BLaER1 (cell line): ENCODE results near the gene BARX1.

Experiments
- H3K27ac ChIP-seq: shearing (Covaris generic); formaldehyde crosslinking; 2 replicates; pipeline ENCODE4 v1.8.1; 2022
- H3K27me3 ChIP-seq: shearing (Covaris generic); formaldehyde crosslinking; 2 replicates; pipeline ENCODE4 v1.8.1; 2022
- H3K36me3 ChIP-seq: shearing (Covaris generic); formaldehyde crosslinking; 2 replicates; pipeline ENCODE4 v1.8.1; 2022
- H3K4me1 ChIP-seq: shearing (Covaris generic); formaldehyde crosslinking; 2 replicates; pipeline ENCODE4 v1.8.1; 2022
- H3K4me2 ChIP-seq: shearing (Covaris generic); formaldehyde crosslinking; 2 replicates; pipeline ENCODE4 v1.8.1; 2022
- H3K4me3 ChIP-seq: shearing (Covaris generic); formaldehyde crosslinking; 2 replicates; pipeline ENCODE4 v1.8.1; 2022
- H3K9ac ChIP-seq: shearing (Covaris generic); formaldehyde crosslinking; 2 replicates; pipeline ENCODE4 v1.8.1; 2022
- H3K9me3 ChIP-seq: shearing (Covaris generic); formaldehyde crosslinking; 2 replicates; pipeline ENCODE4 v1.8.1; 2022
- H4K20me1 ChIP-seq: shearing (Covaris generic); formaldehyde crosslinking; 2 replicates; pipeline ENCODE4 v1.8.1; 2022
- Cebpa-rat ChIP-seq: shearing (Covaris generic); IDR thresholded peaks from 2 replicates; pipeline ENCODE4 v1.8.1; 2022

Gene BARX1

GRCh38 chr9:93960221-93960970 is 5.2 kb upstream of the BARX1 start:
- no peaks in the 10 kb centered on the region for H3K9me3 ChIP-seq
- TF ChIP-seq Cebpa-rat: no peak
- H3K27me3 ChIP-seq: peaks cover 74% of the 10 kb centered on the region
- no peak overlapping the region for H3K4me3 ChIP-seq
- peaks cover 72% of the 10 kb centered on the region for H4K20me1 ChIP-seq
- no peak overlapping the region for H3K27ac ChIP-seq
- no peak overlapping the region for H3K4me2 ChIP-seq
- peaks cover 47% of the 10 kb centered on the region for H3K4me1 ChIP-seq
- no peak overlapping the region for H3K9ac ChIP-seq
- no peaks in the 10 kb centered on the region for H3K36me3 ChIP-seq

GRCh38 chr9:93959739-93960154 is 4.6 kb upstream of the BARX1 start:
- Histone ChIP-seq H3K9ac (no peak overlapping the region), H3K4me3 (0 out of 2 replicates have a peak overlapping the region, but pooled peaks have one; percentile 62), H3K27ac (no peak overlapping the region), H3K9me3 (no peaks in the 10 kb centered on the region), H3K36me3 (no peaks in the 10 kb centered on the region), H4K20me1 (peaks cover 75% of the 10 kb centered on the region), H3K4me2 (peak overlapping the region; percentile 97), H3K4me1 (peaks cover 50% of the 10 kb centered on the region), H3K27me3 (peaks cover 80% of the 10 kb centered on the region)
- TF ChIP-seq Cebpa-rat: no peak

- Histone ChIP-seq H3K27me3 (peaks cover 87% of the 10 kb centered on the region), H3K27ac (no peak overlapping the region), H3K4me3 (peak overlapping the region; percentile 62), H3K9ac (no peak overlapping the region), H3K36me3 (no peaks in the 10 kb centered on the region), H3K4me2 (peak overlapping the region; percentile 97), H3K9me3 (no peaks in the 10 kb centered on the region), H3K4me1 (peaks cover 55% of the 10 kb centered on the region), H4K20me1 (peaks cover 82% of the 10 kb centered on the region)
- peak; percentile 35; the same call in 1 of the 2 replicates for TF ChIP-seq Cebpa-rat
These were observed 3.9 kb upstream of the BARX1 start for GRCh38 chr9:93958819-93959682.

- peak overlapping the region; percentile 62 for H3K4me3 ChIP-seq
- H4K20me1 ChIP-seq: peaks cover 90% of the 10 kb centered on the region
- peak overlapping the region; percentile 97 for H3K4me2 ChIP-seq
- no peaks in the 10 kb centered on the region for H3K36me3 ChIP-seq
- no peaks in the 10 kb centered on the region for H3K9me3 ChIP-seq
- no peak overlapping the region for H3K9ac ChIP-seq
- no peak overlapping the region for H3K27ac ChIP-seq
- TF ChIP-seq Cebpa-rat: no peak
- H3K27me3 ChIP-seq: peaks cover 95% of the 10 kb centered on the region
- H3K4me1 ChIP-seq: peaks cover 61% of the 10 kb centered on the region
These were observed 3.1 kb upstream of the BARX1 start for GRCh38 chr9:93958121-93958818.

- peaks cover 100% of the 10 kb centered on the region for H3K27me3 ChIP-seq
These were observed 1.0 kb upstream of the BARX1 start for GRCh38 chr9:93955981-93956784.

GRCh38 chr9:93954434-93955061 is 607 bp downstream of the BARX1 start:
- H3K4me3 ChIP-seq: peak overlapping the region; percentile 65

More at GRCh38 chr9:93955981-93956784, 1.0 kb upstream of the BARX1 start:
- Histone ChIP-seq H3K36me3 (no peaks in the 10 kb centered on the region), H3K4me1 (peaks cover 81% of the 10 kb centered on the region), H3K9me3 (no peaks in the 10 kb centered on the region), H3K4me2 (peak overlapping the region; percentile 91), H4K20me1 (peaks cover 94% of the 10 kb centered on the region), H3K27ac (no peak overlapping the region), H3K9ac (no peak overlapping the region), H3K4me3 (peak overlapping the region; percentile 65)
- TF ChIP-seq Cebpa-rat: no peak

GRCh38 chr9:93953496-93954433 is 1.4 kb downstream of the BARX1 start:
- peaks cover 14% of the 10 kb centered on the region for H3K9me3 ChIP-seq
- peak overlapping the region; percentile 65 for H3K4me3 ChIP-seq
- peaks cover 75% of the 10 kb centered on the region for H3K4me1 ChIP-seq
- peaks cover 93% of the 10 kb centered on the region for H4K20me1 ChIP-seq
- TF ChIP-seq Cebpa-rat: no peak
- H3K27me3 ChIP-seq: peaks cover 100% of the 10 kb centered on the region
- H3K27ac ChIP-seq: no peak overlapping the region
- H3K9ac ChIP-seq: no peak overlapping the region
- peak overlapping the region; percentile 46 for H3K4me2 ChIP-seq
- H3K36me3 ChIP-seq: no peaks in the 10 kb centered on the region

More at GRCh38 chr9:93954434-93955061, 607 bp downstream of the BARX1 start:
- no peaks in the 10 kb centered on the region for H3K36me3 ChIP-seq
- peaks cover 93% of the 10 kb centered on the region for H4K20me1 ChIP-seq
- peaks cover 78% of the 10 kb centered on the region for H3K4me1 ChIP-seq
- peaks cover 6% of the 10 kb centered on the region for H3K9me3 ChIP-seq
- H3K27me3 ChIP-seq: peaks cover 100% of the 10 kb centered on the region
- H3K4me2 ChIP-seq: peak overlapping the region; percentile 91
- no peak for TF ChIP-seq Cebpa-rat
- no peak overlapping the region for H3K27ac ChIP-seq
- no peak overlapping the region for H3K9ac ChIP-seq
